K562 (cell line): ENCODE data around the gene RSRC1. TPM values are rescaled to one million over a fixed set of nuclear protein-coding genes. Genes with fewer than 3 reads are reported as not detected.

ENCODE experiments used
- E2F6 ChIP-seq, 2 experiments: IDR thresholded peaks; 2 replicates each; pipeline ENCODE4 v1.6.1; 2011; ENCODE audit warnings: borderline replicate concordance in 1 of 2, control low read depth in 1 of 2, low read depth in 1 of 2, low read length in 1 of 2, mild to moderate bottlenecking in 1 of 2, mixed read lengths in 1 of 2, moderate library complexity in 1 of 2; ENCODE audit not compliant: insufficient read depth in 1 of 2, insufficient read length in 1 of 2, poor library complexity in 1 of 2, severe bottlenecking in 1 of 2; ENCODE audit errors: extremely low read depth in 1 of 2
- GATAD2B ChIP-seq: fragments of 450-650 bp; IDR thresholded peaks from 2 replicates; pipeline ENCODE4 v1.6.1; 2017; ENCODE audit warnings: mild to moderate bottlenecking, borderline replicate concordance
- HOXB6 ChIP-seq: fragments of 250-450 bp; sonication (Bioruptor Pico); IDR thresholded peaks from 2 replicates; pipeline ENCODE4 v1.5.1; 2022; ENCODE audit warnings: mild to moderate bottlenecking, borderline replicate concordance
- KDM1A ChIP-seq, 2 experiments: fragments of 450-650 bp; IDR thresholded peaks; 2 replicates each; pipeline ENCODE4 v1.6.1; 2016; ENCODE audit warnings: mild to moderate bottlenecking in 2 of 2
- MNT ChIP-seq, 2 experiments: fragments of 450-650 bp; conservative IDR thresholded peaks; 2 replicates each; pipeline ENCODE4 v1.6.1; 2017; ENCODE audit warnings: mild to moderate bottlenecking in 2 of 2, moderate library complexity in 2 of 2
- PHF8 ChIP-seq: fragments of 200-600 bp; sonication (generic); IDR thresholded peaks from 2 replicates; pipeline ENCODE4 v1.6.1; 2012; ENCODE audit warnings: mixed run types, mild to moderate bottlenecking, inconsistent platforms, low read length, moderate library complexity, borderline replicate concordance
- PKNOX1 ChIP-seq: fragments of 450-650 bp; IDR thresholded peaks from 2 replicates; pipeline ENCODE4 v1.6.1; 2016
- POLR2G ChIP-seq: fragments of 200-400 bp; formaldehyde crosslinking; IDR thresholded peaks from 2 replicates; pipeline ENCODE4 v1.6.1; 2017; ENCODE audit warnings: low read depth, mild to moderate bottlenecking, antibody characterized with exemption, low read length, moderate library complexity
- VEZF1 ChIP-seq: fragments of 200-800 bp; sonication (Bioruptor generic); IDR thresholded peaks from 2 replicates; pipeline ENCODE4 v1.6.1; 2017; ENCODE audit warnings: missing genetic modification characterization, missing compliant biosample characterization
- ZNF175 ChIP-seq: fragments of 200-800 bp; sonication (Bioruptor generic); IDR thresholded peaks from 2 replicates; pipeline ENCODE4 v1.6.1; 2016; ENCODE audit warnings: low read depth, mild to moderate bottlenecking, missing genetic modification characterization, missing compliant biosample characterization
- ZNF263 ChIP-seq: sonication (generic); formaldehyde crosslinking; IDR thresholded peaks from 2 replicates; pipeline ENCODE4 v1.8.0; 2022; ENCODE audit warnings: mild to moderate bottlenecking, missing genetic modification reagents, borderline replicate concordance
- ZNF436 ChIP-seq: fragments of 250-450, 450-650 bp; sonication (Bioruptor Pico); formaldehyde crosslinking; IDR thresholded peaks from 2 replicates; pipeline ENCODE4 v1.7.0; 2020; ENCODE audit warnings: mild to moderate bottlenecking
- ZNF592 ChIP-seq: fragments of 450-650 bp; IDR thresholded peaks from 2 replicates; pipeline ENCODE4 v1.6.1; 2017; ENCODE audit warnings: antibody characterized with exemption, mild to moderate bottlenecking
- polyA plus RNA-seq, 8 experiments: library from polyadenylated mRNA; depleted of rRNA in 4 of 8; stranded (reverse) in 5 of 8; unstranded in 3 of 8; fragments of >200 nt; fragmentation: Nextera tagmentation in 2 of 8; fragmentation: Illumina TruSeq in 1 of 8; extraction: Ambion mirVana in 2 of 8; extraction: Trizol in 1 of 8; gene quantifications; 2 replicates each; pipeline versions ENCODE4 v1.2.1 to v1.2.3, GENCODE V29; 2011 to 2014; ENCODE audit warnings: inconsistent platforms in 1 of 8, missing spikeins in 1 of 8
- total RNA-seq, 7 experiments: library from RNA; depleted of rRNA in 6 of 7; stranded (reverse); fragments of >200 nt in 6 of 7; fragmentation: Illumina TruSeq in 2 of 7; extraction: Trizol in 2 of 7; gene quantifications; 2 replicates each; pipeline versions ENCODE4 v1.2.1 to v1.2.3, GENCODE V29; 2011 to 2021; ENCODE audit warnings: low replicate concordance in 1 of 7

RSRC1 gene
- total and polyA plus RNA-seq, 9 of the 15 experiments (the other 6 are each of a cell fraction or from before 2014, with no cell fraction given), result 19.3 to 128 (median 75.5) TPM

GRCh38 chr3:158105710-158106253 lies 4.1 kb upstream of the RSRC1 start (continued):
- TF ChIP-seq MNT (conservative IDR thresholded peaks at IDR 0.05) (0 out of 4 replicates have a peak, but pooled peaks of 1 of the 2 experiments have one; percentile 26), E2F6 (IDR thresholded peaks at IDR 0.05; ENCODE audit: borderline replicate concordance in 1 of 2, extremely low read depth in 1 of 2, insufficient read depth in 1 of 2, insufficient read length in 1 of 2, low read depth in 1 of 2, low read length in 1 of 2, poor library complexity in 1 of 2, severe bottlenecking in 1 of 2) (peak in 1 of 2 experiments; percentile 1), HOXB6 (CRISPR knock-in tag) (no peak), ZNF175 (CRISPR knock-in tag) (no peak), VEZF1 (CRISPR knock-in tag) (peak; percentile 53; the same call in 1 of the 2 replicates), ZNF592 (peak; percentile 22; the same call in 1 of the 2 replicates), ZNF436 (peak; percentile 94), GATAD2B (peak; percentile 75; the same call in 1 of the 2 replicates), KDM1A (IDR thresholded peaks at IDR 0.05) (peak; percentile 42 to 50; a peak in 2 of 4 replicates), POLR2G (peak; percentile 90), ZNF263 (peak; percentile 98), PHF8 (peak; percentile 40; the same call in 1 of the 2 replicates), PKNOX1 (0 out of 2 replicates have a peak, but pooled peaks have one; percentile 15)
